Ascending aorta (tissue), 2 donors: ENCODE data around the gene PGF. TPM values are rescaled to one million over a fixed set of nuclear protein-coding genes. Genes with fewer than 3 reads are reported as not detected.

Source experiments
- DNase-seq, 2 donors: peaks; one replicate each; pipeline ENCODE4 v3.0.0-alpha.2; 2019; ENCODE audit warnings: low spot score in 2 of 2
- H3K27ac ChIP-seq, 2 donors: fragments of 200-600 bp; sonication (generic); one replicate each; pipeline ENCODE4 v1.5.1; 2016 to 2017; ENCODE audit warnings: mild to moderate bottlenecking in 1 of 2
- H3K27me3 ChIP-seq: fragments of 200-600 bp; sonication (generic); one replicate; pipeline ENCODE4 v1.5.1; 2017
- H3K36me3 ChIP-seq, 2 donors: fragments of 200-600 bp; sonication (generic); one replicate each; pipeline ENCODE4 v1.5.1; 2016
- H3K4me1 ChIP-seq, 2 donors: fragments of 200-600 bp; sonication (generic); one replicate each; pipeline ENCODE4 v1.5.1; 2016 to 2017; ENCODE audit warnings: mild to moderate bottlenecking in 1 of 2
- H3K4me3 ChIP-seq, 2 donors: fragments of 200-600 bp; sonication (generic); one replicate each; pipeline ENCODE4 v1.5.1; 2016 to 2017; ENCODE audit warnings: mild to moderate bottlenecking in 1 of 2
- H3K9me3 ChIP-seq, 2 donors: fragments of 200-600 bp; sonication (generic); one replicate each; pipeline ENCODE4 v1.5.1; 2016
- CTCF ChIP-seq, 3 experiments: fragments of 200-600 bp in 2 of 3; fragments of 450-650 bp in 1 of 3; sonication (generic) in 2 of 3; IDR thresholded peaks; one replicate each; pipeline ENCODE4 v1.5.1; 2016 to 2019; ENCODE audit warnings: antibody characterized with exemption in 3 of 3, mild to moderate bottlenecking in 1 of 3, moderate library complexity in 1 of 3
- intact Hi-C: fragments of 100-400 bp; cut with DNase I; formaldehyde crosslinking; loops from one replicate; pipeline ENCODE4 v1.15.1; 2023
- total RNA-seq: library from RNA; depleted of rRNA; stranded (reverse); fragments of >200 nt; gene quantifications from one replicate; pipeline ENCODE4 v1.1.0, GENCODE V29; 2016

Gene PGF
- total RNA-seq, 1 donor from 2014 or later: 41.1 TPM

GRCh38 chr14:74973003-74973653, 17.7 kb upstream of the PGF start:
- no peaks in the 10 kb centered on the region for H3K9me3 ChIP-seq
- TF ChIP-seq CTCF (IDR thresholded peaks at IDR 0.05): no peak
- peak in 1 of 2 donors; percentile 58 for DNase-seq
- H3K4me1 ChIP-seq: no peaks in the 10 kb centered on the region
- no peak overlapping the region for H3K27ac ChIP-seq
- H3K4me3 ChIP-seq: no peak overlapping the region
- no peaks in the 10 kb centered on the region for H3K36me3 ChIP-seq
- intact Hi-C loops: no loop called here
- no peaks in the 10 kb centered on the region for H3K27me3 ChIP-seq

- no peaks in the 10 kb centered on the region for H3K9me3 ChIP-seq
- intact Hi-C loops: no loop called here
- no peak for DNase-seq
- H3K27me3 ChIP-seq: no peaks in the 10 kb centered on the region
- H3K27ac ChIP-seq: no peak overlapping the region
- H3K4me3 ChIP-seq: no peak overlapping the region
- no peak for TF ChIP-seq CTCF (IDR thresholded peaks at IDR 0.05)
- no peaks in the 10 kb centered on the region for H3K36me3 ChIP-seq
- no peaks in the 10 kb centered on the region for H3K4me1 ChIP-seq
These were observed 13.4 kb upstream of the PGF start for GRCh38 chr14:74968811-74969210.

- H3K36me3 ChIP-seq: no peaks in the 10 kb centered on the region
- intact Hi-C loops: no loop called here
- DNase-seq: no peak
- H3K27me3 ChIP-seq: no peaks in the 10 kb centered on the region
- TF ChIP-seq CTCF (IDR thresholded peaks at IDR 0.05): no peak
- no peak overlapping the region for H3K4me3 ChIP-seq
- H3K9me3 ChIP-seq: no peaks in the 10 kb centered on the region
- H3K27ac ChIP-seq: no peak overlapping the region
- no peaks in the 10 kb centered on the region for H3K4me1 ChIP-seq
These were observed 10.2 kb upstream of the PGF start for GRCh38 chr14:74965486-74966153.

- TF ChIP-seq CTCF (IDR thresholded peaks at IDR 0.05): no peak
- no peak overlapping the region for H3K4me3 ChIP-seq
- H3K36me3 ChIP-seq: no peaks in the 10 kb centered on the region
- H3K9me3 ChIP-seq: no peaks in the 10 kb centered on the region
- H3K27ac ChIP-seq: no peak overlapping the region
- no peaks in the 10 kb centered on the region for H3K4me1 ChIP-seq
- no peaks in the 10 kb centered on the region for H3K27me3 ChIP-seq
- intact Hi-C loops: no loop called here
- no peak for DNase-seq
These were observed 9.5 kb upstream of the PGF start for GRCh38 chr14:74964787-74965485.

- H3K27ac ChIP-seq: no peak overlapping the region
These were observed 8.4 kb upstream of the PGF start for GRCh38 chr14:74963705-74964271.

More at GRCh38 chr14:74963705-74964271, 8.4 kb upstream of the PGF start:
- Histone ChIP-seq H3K27me3 (no peaks in the 10 kb centered on the region), H3K4me3 (no peak overlapping the region), H3K9me3 (no peaks in the 10 kb centered on the region), H3K4me1 (no peaks in the 10 kb centered on the region), H3K36me3 (no peaks in the 10 kb centered on the region)
- no peak for DNase-seq
- no peak for TF ChIP-seq CTCF (IDR thresholded peaks at IDR 0.05)
- intact Hi-C loops: no loop called here
